GM12873 (cell line): Measurements from ENCODE around the gene CDKAL1.

Experiments
- CTCF ChIP-seq: IDR thresholded peaks from 2 replicates; pipeline ENCODE4 v1.5.1; 2012; ENCODE audit warnings: low read depth, mild to moderate bottlenecking, moderate library complexity, low read length, control low read depth; ENCODE audit not compliant: insufficient read depth; ENCODE audit errors: missing control alignments

Gene CDKAL1

GRCh38 chr6:21200134-21200870 is 666.0 kb downstream of the CDKAL1 start:
- no peak for TF ChIP-seq CTCF

GRCh38 chr6:21201187-21201586 is 666.9 kb downstream of the CDKAL1 start:
- TF ChIP-seq CTCF = no peak

DNA sequence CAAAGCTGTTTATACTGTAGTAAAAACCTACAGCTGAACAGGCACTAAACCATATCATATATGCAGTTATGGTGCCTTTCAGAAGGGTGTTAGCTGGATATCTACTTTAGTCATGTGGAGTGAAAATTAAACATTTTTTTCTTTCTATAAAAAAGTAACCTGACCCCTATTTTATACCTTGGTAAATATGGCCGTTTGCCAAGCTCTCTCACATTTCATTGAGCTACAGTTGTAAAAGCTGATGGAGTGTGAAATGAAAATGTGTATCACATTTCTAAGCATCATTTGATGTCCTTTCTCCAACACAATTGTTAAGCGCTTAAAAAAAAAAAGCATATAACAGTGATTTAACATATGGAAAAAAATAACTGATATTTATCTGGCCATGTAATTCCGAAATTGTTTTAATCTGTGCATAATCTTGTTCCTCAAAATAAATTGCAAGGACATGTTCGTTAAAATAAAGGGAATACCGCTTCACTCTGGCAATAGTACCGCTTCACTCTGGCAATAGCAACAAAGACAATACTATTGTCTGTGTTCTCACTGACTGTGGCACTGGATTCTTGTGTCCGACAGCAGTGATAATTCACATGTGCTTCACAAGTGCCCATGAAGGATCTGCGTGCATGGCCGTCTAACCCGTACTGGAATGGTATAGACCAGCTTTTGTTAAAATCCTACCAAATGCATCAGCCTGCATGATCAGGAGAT is 667.5 kb downstream of the CDKAL1 start:
- TF ChIP-seq CTCF = no peak

DNA sequence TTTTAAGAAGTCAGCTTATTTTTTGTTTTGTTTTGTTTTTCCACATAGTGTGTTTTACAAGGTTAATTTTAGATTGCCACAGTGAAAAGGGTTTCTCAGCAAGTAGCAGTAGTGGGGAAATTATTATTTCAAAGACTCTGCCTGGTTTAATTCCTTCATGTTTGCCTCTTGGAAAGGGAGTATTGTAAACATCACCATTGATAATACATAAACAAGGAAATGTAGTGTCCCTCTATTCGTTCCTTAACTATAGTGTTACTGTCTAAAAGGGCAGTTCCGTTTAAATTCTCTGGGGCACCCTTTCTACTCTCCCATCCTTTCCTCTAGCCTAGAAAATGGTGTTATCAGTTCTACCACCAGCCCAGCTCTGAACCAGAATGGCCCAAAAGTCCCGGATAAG is 668.3 kb downstream of the CDKAL1 start:
- TF ChIP-seq CTCF = no peak

DNA sequence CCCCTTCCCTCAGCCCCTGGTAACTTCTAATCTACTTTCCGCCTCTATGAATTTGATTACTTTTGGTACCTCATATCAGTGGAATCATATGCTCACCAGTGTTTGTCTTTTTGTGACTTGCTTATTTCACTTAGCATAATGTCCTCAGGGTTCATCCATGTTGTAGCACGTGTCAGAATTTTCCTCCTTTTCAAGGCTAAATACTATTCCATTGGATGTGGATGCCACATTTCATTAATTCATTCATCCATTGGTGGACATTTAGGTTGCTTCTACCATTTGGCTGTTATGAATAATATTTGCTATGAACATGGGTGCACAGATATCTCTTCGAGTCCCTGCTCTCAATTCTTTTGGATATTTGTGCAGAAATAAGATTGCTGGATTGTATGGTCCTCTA is 670.7 kb downstream of the CDKAL1 start:
- TF ChIP-seq CTCF = no peak

- no peak for TF ChIP-seq CTCF
Observed at GRCh38 chr6:21208081-21208795, 674.0 kb downstream of the CDKAL1 start.

- no peak for TF ChIP-seq CTCF
Observed at GRCh38 chr6:21208796-21209186, 674.5 kb downstream of the CDKAL1 start.
